HEK293 (cell line): ENCODE data around the gene ZNF433.
"Not testable (repeated sequence)": the region's sequence is repeated elsewhere in the genome, so short reads cannot be mapped to it uniquely, and the experiment has no call there.

Source experiments
- CTCF ChIA-PET: fragments of 350-600 bp; formaldehyde crosslinking; extraction: SDS; loops from one replicate; lab custom pipeline; 2021; ENCODE audit warnings: antibody characterized with exemption; lab: Yijun Ruan, JAX
- POLR2A ChIA-PET: fragments of 300-600 bp; formaldehyde crosslinking; extraction: SDS; loops from one replicate; lab custom pipeline; 2020; ENCODE audit warnings: antibody characterized with exemption, inconsistent platforms; lab: Yijun Ruan, JAX
- H3K27ac ChIP-seq: fragments of 200-500 bp; sonication (Bioruptor generic); 2 replicates; pipeline ENCODE4 v1.5.1; 2014; ENCODE audit warnings: low read depth, low read length, control low read depth, inconsistent platforms; ENCODE audit errors: extremely low read depth
- H3K36me3 ChIP-seq, 2 experiments: fragments of 200-500 bp in 1 of 2; sonication (Bioruptor generic) in 1 of 2; 1 replicate in 1 of 2; 2 replicates in 1 of 2; pipeline ENCODE4 v1.5.1; 2014 to 2017; ENCODE audit warnings: inconsistent platforms in 2 of 2, low read length in 2 of 2; ENCODE audit not compliant: control insufficient read depth in 2 of 2, insufficient read depth in 1 of 2
- H3K4me1 ChIP-seq: fragments of 200-500 bp; sonication (Bioruptor generic); 2 replicates; pipeline ENCODE4 v1.5.1; 2014; ENCODE audit warnings: mild to moderate bottlenecking, low read length, inconsistent platforms; ENCODE audit not compliant: control insufficient read depth, insufficient read depth
- H3K4me3 ChIP-seq: 2 replicates; pipeline ENCODE4 v1.5.1; 2011; ENCODE audit warnings: low read depth, mild to moderate bottlenecking, control low read depth, low read length, moderate library complexity
- H3K9me3 ChIP-seq: fragments of 200-500 bp; sonication (Bioruptor generic); 2 replicates; pipeline ENCODE4 v1.5.1; 2014; ENCODE audit warnings: low read depth, low read length, inconsistent platforms; ENCODE audit not compliant: control insufficient read depth, insufficient read depth
- EGR2 ChIP-seq: fragments of 450-650 bp; formaldehyde crosslinking; IDR thresholded peaks from 2 replicates; pipeline ENCODE4 v1.5.1; 2016; ENCODE audit warnings: low read depth, missing biosample characterization, missing genetic modification characterization
- FEZF1 ChIP-seq: fragments of 450-650 bp; formaldehyde crosslinking; IDR thresholded peaks from 2 replicates; pipeline ENCODE4 v1.5.1; 2016; ENCODE audit warnings: missing biosample characterization, missing genetic modification characterization
- MYNN ChIP-seq: fragments of 450-650 bp; formaldehyde crosslinking; IDR thresholded peaks from 2 replicates; pipeline ENCODE4 v1.5.1; 2016; ENCODE audit warnings: missing biosample characterization, missing genetic modification characterization, borderline replicate concordance
- SP3 ChIP-seq: fragments of 450-650 bp; formaldehyde crosslinking; IDR thresholded peaks from 2 replicates; pipeline ENCODE4 v1.5.1; 2016; ENCODE audit warnings: missing biosample characterization, missing genetic modification characterization
- ZNF18 ChIP-seq: fragments of 450-650 bp; formaldehyde crosslinking; IDR thresholded peaks from 2 replicates; pipeline ENCODE4 v1.5.1; 2016; ENCODE audit warnings: missing biosample characterization, missing genetic modification characterization
- ZNF24 ChIP-seq: fragments of 450-650 bp; formaldehyde crosslinking; IDR thresholded peaks from 2 replicates; pipeline ENCODE4 v1.5.1; 2016; ENCODE audit warnings: missing biosample characterization, missing genetic modification characterization
- ZNF394 ChIP-seq: fragments of 450-650 bp; formaldehyde crosslinking; IDR thresholded peaks from 2 replicates; pipeline ENCODE4 v1.5.1; 2016; ENCODE audit warnings: missing biosample characterization, missing genetic modification characterization, mild to moderate bottlenecking, moderate library complexity, borderline replicate concordance
- ZNF518A ChIP-seq: fragments of 450-650 bp; formaldehyde crosslinking; conservative IDR thresholded peaks from 2 replicates; pipeline ENCODE4 v1.5.1; 2016; ENCODE audit warnings: low read depth, missing biosample characterization, missing genetic modification characterization
- ZNF677 ChIP-seq: fragments of 450-650 bp; IDR thresholded peaks from 2 replicates; pipeline ENCODE4 v1.5.0; 2018; ENCODE audit warnings: missing biosample characterization, mild to moderate bottlenecking, missing genetic modification characterization, moderate library complexity
- TF ChIP-seq, protein P1 (sequence below): IDR thresholded peaks from 2 replicates; pipeline ENCODE4 v1.6.1; 2011; ENCODE audit warnings: mild to moderate bottlenecking, low read depth, low read length, borderline replicate concordance

ZNF433 gene

GRCh38 chr19:11995174-11995573 is 40.3 kb downstream of the ZNF433 start:
- Histone ChIP-seq H3K4me1 (no peaks in the 10 kb centered on the region), H3K27ac (no peak overlapping the region), H3K9me3 (peaks cover 2% of the 10 kb centered on the region; the same call in 1 of the 2 replicates), H3K36me3 (no peaks in the 10 kb centered on the region; a peak in 1 of 3 replicates), H3K4me3 (no peak overlapping the region)
- POLR2A ChIA-PET, result no interaction called here
- CTCF ChIA-PET, result no interaction called here
- no peak for TF ChIP-seq ZNF394 (tag by site-specific recombination)

DNA sequence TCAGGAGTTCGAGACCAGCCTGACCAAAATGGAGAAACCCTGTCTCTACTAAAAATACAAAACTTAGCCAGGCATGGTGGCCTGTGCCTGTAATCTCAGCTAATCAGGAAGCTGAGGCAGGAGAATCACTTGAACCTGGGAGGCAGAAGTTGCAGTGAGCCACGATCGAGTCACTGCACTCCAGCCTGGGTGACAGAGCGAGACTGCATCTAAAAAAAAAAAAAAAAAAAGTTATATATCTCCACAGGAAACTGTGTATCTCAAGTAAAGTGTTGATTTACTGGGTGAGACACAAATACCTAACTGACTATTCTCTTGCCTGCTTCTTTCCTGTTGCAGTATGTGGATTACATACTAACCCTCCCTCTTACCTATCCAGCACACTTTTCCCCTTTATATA is 43.6 kb downstream of the ZNF433 start:
- CTCF ChIA-PET, result interaction anchor here (0.7 to 0.8 kb wide), 2 partner anchors 8 to 145 kb away, joined by 3 read pairs; no protein-coding TSS in a partner anchor
- POLR2A ChIA-PET, H3K27ac ChIP-seq, H3K9me3 ChIP-seq, H3K4me1 ChIP-seq, H3K4me3 ChIP-seq, H3K36me3 ChIP-seq: not testable (repeated sequence)

DNA sequence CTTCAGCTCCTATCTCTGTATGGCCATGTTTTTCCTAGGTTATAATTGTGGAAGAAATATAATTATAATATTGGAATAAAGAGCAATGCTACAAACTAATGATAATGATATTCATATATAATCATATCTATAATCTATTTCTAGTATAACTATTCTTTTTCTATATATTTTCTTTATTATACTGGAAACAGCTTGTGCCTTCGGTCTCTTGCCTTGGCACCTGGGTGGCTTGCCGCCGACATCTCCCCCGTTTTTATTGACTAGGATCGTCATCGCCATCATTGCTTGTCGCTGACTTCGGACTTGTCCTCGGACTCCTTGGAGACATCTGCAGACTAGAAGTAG is 46.4 kb downstream of the ZNF433 start:
- H3K27ac ChIP-seq, result no peak overlapping the region
- no peaks in the 10 kb centered on the region for H3K4me1 ChIP-seq
- ChIA-PET POLR2A (interaction anchor here (0.6 to 2.7 kb wide), 6 partner anchors 25 to 375 kb away, joined by 3 to 7 read pairs (median 4); partner anchors contain the start of genes ZNF20, ZNF433 and ZNF491), CTCF (interaction anchor here (0.6 to 4.2 kb wide), 17 partner anchors 9 to 859 kb away, joined by 3 to 29 read pairs (median 4); partner anchors contain the start of genes ZNF20, ZNF491, ZNF69 and ZNF700)
- H3K9me3 ChIP-seq, result no peaks in the 10 kb centered on the region
- H3K36me3 ChIP-seq, result no peaks in the 10 kb centered on the region
- H3K4me3 ChIP-seq, result no peak overlapping the region
- TF ChIP-seq ZNF518A (0 out of 2 replicates have a peak, but pooled peaks have one; percentile 3), ZNF677 (tag by site-specific recombination) (no peak)

DNA sequence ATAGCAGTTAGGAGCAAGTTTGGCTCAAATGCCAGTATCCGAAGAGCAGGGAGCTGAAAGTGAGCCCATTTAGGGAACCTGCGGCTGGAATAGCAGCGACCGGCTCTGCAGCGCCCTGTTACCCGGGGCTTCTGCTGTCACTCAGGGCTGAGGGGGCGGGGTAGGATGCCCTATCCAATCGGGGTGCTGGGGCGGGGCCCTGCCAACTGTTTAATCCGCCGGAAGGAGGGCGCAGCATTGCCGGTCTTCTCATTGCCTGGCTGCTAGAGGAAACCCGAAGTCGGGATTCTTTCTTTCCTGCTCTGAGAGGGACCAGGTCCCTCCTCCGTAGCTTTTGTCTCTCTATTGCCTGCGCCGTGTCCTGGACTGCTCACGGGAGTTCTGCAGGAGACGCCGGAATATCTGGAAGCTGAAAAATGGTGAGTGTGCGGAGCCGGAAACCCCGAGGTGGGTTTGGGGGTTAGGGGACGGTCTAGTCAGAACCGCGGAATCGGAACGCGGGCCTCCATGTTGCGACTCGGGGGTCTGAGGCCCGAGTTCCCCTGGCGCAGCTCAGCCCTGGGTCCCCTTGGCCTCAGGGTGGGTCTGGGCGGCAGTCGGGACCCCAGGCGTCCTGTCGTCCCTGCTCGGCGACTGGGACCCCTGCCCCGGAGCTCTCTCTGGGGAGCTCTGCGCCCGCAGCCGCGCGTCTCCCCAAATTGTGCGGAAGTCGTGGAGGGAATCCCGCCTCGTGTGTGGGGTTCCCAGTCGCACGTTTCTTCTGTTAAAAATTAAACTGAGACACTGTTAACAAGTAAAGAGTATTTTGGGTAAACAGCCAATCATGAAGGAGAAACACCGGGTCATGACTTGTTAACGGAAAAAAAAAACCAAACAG is 47.8 kb downstream of the ZNF433 start:
- H3K4me1 ChIP-seq, result no peaks in the 10 kb centered on the region
- POLR2A ChIA-PET, result interaction anchor here (0.7 to 2.7 kb wide), 9 partner anchors 63 to 249 kb away, joined by 3 to 8 read pairs (median 3); partner anchors contain the start of genes ZNF136, ZNF20, ZNF491 and ZNF69
- H3K4me3 ChIP-seq, result peak overlapping the region; percentile 86
- no peak overlapping the region for H3K27ac ChIP-seq
- H3K36me3 ChIP-seq, result no peaks in the 10 kb centered on the region
- H3K9me3 ChIP-seq, result no peaks in the 10 kb centered on the region
- CTCF ChIA-PET, result interaction anchor here (0.6 to 4.2 kb wide), 16 partner anchors 10 to 563 kb away, joined by 3 to 29 read pairs (median 4); partner anchors contain the start of genes ZNF20, ZNF491 and ZNF700
- TF ChIP-seq EGR2 (no peak), ZNF518A (peak; percentile 35; the same call in 1 of the 2 replicates), ZNF24 (peak; percentile 31; the same call in 1 of the 2 replicates), FEZF1 (no peak), MYNN (tag by site-specific recombination) (no peak), ZNF18 (tag by site-specific recombination) (no peak), SP3 (peak; percentile 66)
- TF ChIP-seq, protein P1, sequence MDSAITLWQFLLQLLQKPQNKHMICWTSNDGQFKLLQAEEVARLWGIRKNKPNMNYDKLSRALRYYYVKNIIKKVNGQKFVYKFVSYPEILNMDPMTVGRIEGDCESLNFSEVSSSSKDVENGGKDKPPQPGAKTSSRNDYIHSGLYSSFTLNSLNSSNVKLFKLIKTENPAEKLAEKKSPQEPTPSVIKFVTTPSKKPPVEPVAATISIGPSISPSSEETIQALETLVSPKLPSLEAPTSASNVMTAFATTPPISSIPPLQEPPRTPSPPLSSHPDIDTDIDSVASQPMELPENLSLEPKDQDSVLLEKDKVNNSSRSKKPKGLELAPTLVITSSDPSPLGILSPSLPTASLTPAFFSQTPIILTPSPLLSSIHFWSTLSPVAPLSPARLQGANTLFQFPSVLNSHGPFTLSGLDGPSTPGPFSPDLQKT, result no peak
